Breast epithelium (tissue), 3 donors: Measurements from ENCODE around the gene CLCN3.

Source experiments
- POLR2A ChIP-seq: fragments of 450-650 bp; IDR thresholded peaks from one replicate; pipeline ENCODE4 v1.6.1; 2016; ENCODE audit warnings: antibody characterized with exemption, mild to moderate bottlenecking, moderate library complexity
- TF ChIP-seq, protein P1 (sequence below), 3 donors: fragments of 450-650 bp; IDR thresholded peaks; one replicate each; pipeline ENCODE4 v1.5.1; 2016 to 2017; ENCODE audit warnings: antibody characterized with exemption in 3 of 3, mild to moderate bottlenecking in 3 of 3, moderate library complexity in 3 of 3

DNA sequence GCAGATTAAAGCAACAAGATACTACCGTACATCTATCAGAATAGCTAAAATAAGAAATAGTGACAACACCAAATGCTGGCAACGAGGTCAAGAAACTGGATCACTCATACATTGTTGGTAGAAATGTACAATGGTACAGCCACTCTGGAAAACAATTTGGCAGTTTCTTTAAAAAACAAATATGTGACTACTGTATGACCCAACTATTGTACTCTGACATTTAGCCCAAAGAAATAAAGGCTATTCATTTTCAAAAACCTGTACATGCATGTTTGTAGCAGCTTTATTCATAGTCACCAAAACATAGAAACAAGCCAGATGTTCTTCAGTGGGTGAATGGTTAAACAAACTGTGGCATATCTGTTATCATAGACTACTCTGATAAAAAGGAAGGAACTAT is 8.2 kb downstream of the CLCN3 start:
- TF ChIP-seq, protein P1, sequence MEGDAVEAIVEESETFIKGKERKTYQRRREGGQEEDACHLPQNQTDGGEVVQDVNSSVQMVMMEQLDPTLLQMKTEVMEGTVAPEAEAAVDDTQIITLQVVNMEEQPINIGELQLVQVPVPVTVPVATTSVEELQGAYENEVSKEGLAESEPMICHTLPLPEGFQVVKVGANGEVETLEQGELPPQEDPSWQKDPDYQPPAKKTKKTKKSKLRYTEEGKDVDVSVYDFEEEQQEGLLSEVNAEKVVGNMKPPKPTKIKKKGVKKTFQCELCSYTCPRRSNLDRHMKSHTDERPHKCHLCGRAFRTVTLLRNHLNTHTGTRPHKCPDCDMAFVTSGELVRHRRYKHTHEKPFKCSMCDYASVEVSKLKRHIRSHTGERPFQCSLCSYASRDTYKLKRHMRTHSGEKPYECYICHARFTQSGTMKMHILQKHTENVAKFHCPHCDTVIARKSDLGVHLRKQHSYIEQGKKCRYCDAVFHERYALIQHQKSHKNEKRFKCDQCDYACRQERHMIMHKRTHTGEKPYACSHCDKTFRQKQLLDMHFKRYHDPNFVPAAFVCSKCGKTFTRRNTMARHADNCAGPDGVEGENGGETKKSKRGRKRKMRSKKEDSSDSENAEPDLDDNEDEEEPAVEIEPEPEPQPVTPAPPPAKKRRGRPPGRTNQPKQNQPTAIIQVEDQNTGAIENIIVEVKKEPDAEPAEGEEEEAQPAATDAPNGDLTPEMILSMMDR (IDR thresholded peaks at IDR 0.05) = no peak
- no peak for TF ChIP-seq POLR2A
